AG10803 (cell line): ENCODE results near the gene BARHL1.
"Not testable (repeated sequence)": the region's sequence is repeated elsewhere in the genome, so short reads cannot be mapped to it uniquely, and the experiment has no call there.

Experiments
- DNase-seq: peaks from one replicate; pipeline ENCODE4 v3.0.0; 2010; ENCODE audit warnings: low read depth
- H3K4me3 ChIP-seq: 2 replicates; pipeline ENCODE4 v1.5.1; 2011; ENCODE audit warnings: mild to moderate bottlenecking, low read length, control low read depth
- CTCF ChIP-seq: conservative IDR thresholded peaks from 2 replicates; pipeline ENCODE4 v1.5.1; 2011; ENCODE audit warnings: mild to moderate bottlenecking, low read length, control low read depth, inconsistent platforms

BARHL1 gene

GRCh38 chr9:132556235-132556634 lies 26.2 kb upstream of the BARHL1 start:
- no peak for TF ChIP-seq CTCF
- H3K4me3 ChIP-seq, result no peak overlapping the region
- no peak for DNase-seq

GRCh38 chr9:132556714-132557113 lies 25.7 kb upstream of the BARHL1 start:
- H3K4me3 ChIP-seq, result no peak overlapping the region
- DNase-seq, result no peak
- TF ChIP-seq CTCF, result no peak

- H3K4me3 ChIP-seq, result no peak overlapping the region
- no peak for TF ChIP-seq CTCF
- DNase-seq, result no peak
Observed at GRCh38 chr9:132557159-132557558, 25.2 kb upstream of the BARHL1 start.

DNA sequence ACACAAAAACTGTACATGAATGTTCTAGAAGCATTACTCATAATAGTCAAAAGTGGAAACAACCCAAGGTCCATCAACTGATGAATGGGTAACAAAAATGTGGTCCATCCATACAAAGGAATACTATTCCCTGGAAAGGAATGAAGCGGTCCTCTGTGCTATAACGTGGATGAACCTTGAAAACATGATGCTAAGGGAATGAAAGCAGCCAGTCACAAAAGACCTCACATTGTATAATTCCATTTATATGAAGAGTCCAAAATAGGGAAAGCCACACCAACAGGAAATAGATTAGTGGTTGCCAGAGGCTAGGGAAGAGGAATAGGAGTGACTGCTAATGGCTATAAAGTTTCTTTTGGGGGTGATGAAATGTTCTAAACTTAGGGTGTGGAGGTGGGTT lies 22.7 kb upstream of the BARHL1 start:
- TF ChIP-seq CTCF, result no peak
- H3K4me3 ChIP-seq, result no peak overlapping the region
- no peak for DNase-seq

- no peak for DNase-seq
- TF ChIP-seq CTCF, result no peak
- H3K4me3 ChIP-seq, result no peak overlapping the region
Observed at GRCh38 chr9:132560616-132561202, 21.7 kb upstream of the BARHL1 start.

DNA sequence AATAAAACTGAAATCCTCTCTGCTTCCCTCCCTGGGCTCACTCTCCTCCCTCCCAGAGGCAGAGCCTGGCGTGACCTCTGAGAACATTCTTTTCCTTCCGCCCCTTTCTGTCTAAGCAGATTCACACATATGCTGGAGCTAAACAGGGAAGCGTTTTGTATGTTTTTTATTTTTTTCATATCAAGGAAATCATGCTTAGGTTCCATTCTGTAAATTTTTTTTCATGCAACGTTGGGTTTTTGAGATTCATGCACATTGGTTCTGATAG lies 20.2 kb upstream of the BARHL1 start:
- no peak for TF ChIP-seq CTCF
- H3K4me3 ChIP-seq, result no peak overlapping the region
- DNase-seq, result no peak

GRCh38 chr9:132564526-132564925 lies 17.9 kb upstream of the BARHL1 start:
- H3K4me3 ChIP-seq, result no peak overlapping the region
- TF ChIP-seq CTCF, result no peak
- DNase-seq, result no peak

DNA sequence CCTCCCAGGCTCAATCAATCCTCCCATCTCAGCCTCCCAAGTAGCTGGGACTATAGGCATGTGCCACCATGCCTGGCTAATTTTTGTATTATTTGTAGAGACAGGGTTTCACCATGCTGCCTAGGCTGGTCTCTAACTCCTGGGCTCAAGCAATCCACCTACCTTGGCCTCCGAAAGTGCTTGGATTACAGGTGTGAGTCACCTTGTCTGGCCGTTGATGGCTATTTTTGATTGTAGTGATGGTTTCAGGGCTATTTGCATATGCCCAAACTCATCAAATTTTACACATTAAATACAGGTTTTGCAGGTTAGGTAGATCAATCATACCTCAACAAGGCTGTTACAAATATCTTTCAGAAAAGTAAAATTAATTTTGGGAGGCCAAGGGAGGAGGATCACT lies 13.6 kb upstream of the BARHL1 start:
- DNase-seq, H3K4me3 ChIP-seq: not testable (repeated sequence)
